NT2/D1 (cell line): ENCODE measurements around the gene FFAR2.
"Not testable (repeated sequence)": the region's sequence is repeated elsewhere in the genome, so short reads cannot be mapped to it uniquely, and the experiment has no call there.

ENCODE experiments used
- DNase-seq: peaks from one replicate; pipeline ENCODE4 v3.0.0-alpha.2; 2011; ENCODE audit warnings: low read depth, low spot score
- H3K27me3 ChIP-seq: 2 replicates; pipeline ENCODE4 v1.6.0; 2011; ENCODE audit warnings: mild to moderate bottlenecking; ENCODE audit not compliant: insufficient read length, insufficient read depth
- H3K36me3 ChIP-seq: 2 replicates; pipeline ENCODE4 v1.6.1; 2011; ENCODE audit warnings: mild to moderate bottlenecking, low read length, mixed read lengths; ENCODE audit not compliant: insufficient read depth, insufficient read length
- H3K4me1 ChIP-seq: 2 replicates; pipeline ENCODE4 v1.5.1; 2011; ENCODE audit not compliant: insufficient read depth, insufficient read length
- H3K4me3 ChIP-seq: 2 replicates; pipeline ENCODE4 v1.5.1; 2011; ENCODE audit warnings: low read depth; ENCODE audit not compliant: insufficient read length
- H3K9ac ChIP-seq: 2 replicates; pipeline ENCODE4 v1.6.0; 2011; ENCODE audit warnings: low read depth; ENCODE audit not compliant: insufficient read length
- H3K9me3 ChIP-seq: 2 replicates; pipeline ENCODE4 v1.5.1; 2011; ENCODE audit warnings: mild to moderate bottlenecking, low read length; ENCODE audit not compliant: insufficient read depth
- SUZ12 ChIP-seq: IDR thresholded peaks from 2 replicates; pipeline ENCODE4 v1.6.1; 2011; ENCODE audit not compliant: insufficient read length, insufficient read depth; ENCODE audit errors: extremely low read depth
- YY1 ChIP-seq: IDR thresholded peaks from 2 replicates; pipeline ENCODE4 v1.6.1; 2011; ENCODE audit not compliant: insufficient read length, insufficient read depth
- ZNF274 ChIP-seq: IDR thresholded peaks from 2 replicates; pipeline ENCODE4 v1.6.1; 2011; ENCODE audit warnings: mild to moderate bottlenecking, low read depth, low read length

Gene FFAR2

DNA sequence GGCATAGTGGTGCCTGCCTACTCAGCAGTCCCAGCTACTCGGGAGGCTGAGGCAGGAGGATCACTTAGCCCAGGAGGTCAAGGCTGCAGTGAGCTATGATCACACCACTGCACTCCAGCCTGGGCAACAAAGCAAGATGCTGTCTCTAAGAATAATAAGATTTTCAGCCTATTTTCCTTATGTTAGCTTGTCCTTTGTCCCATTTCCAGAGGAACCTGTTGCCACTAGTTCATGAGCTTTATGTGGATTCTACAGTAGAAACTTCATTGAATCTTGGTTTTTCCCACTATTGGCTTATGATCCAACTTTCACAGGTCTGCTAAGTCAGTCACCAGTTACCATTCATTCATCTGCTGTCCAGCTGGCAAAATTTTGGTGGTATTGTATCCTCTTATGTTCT lies 18.2 kb downstream of the FFAR2 start:
- no peaks in the 10 kb centered on the region for H3K4me1 ChIP-seq
- no peaks in the 10 kb centered on the region for H3K36me3 ChIP-seq
- no peak overlapping the region for H3K9ac ChIP-seq
- TF ChIP-seq ZNF274, result no peak
- no peak for TF ChIP-seq SUZ12
- TF ChIP-seq YY1, result no peak
- no peaks in the 10 kb centered on the region for H3K9me3 ChIP-seq
- H3K4me3 ChIP-seq, result no peak overlapping the region
- DNase-seq, result no peak
- no peaks in the 10 kb centered on the region for H3K27me3 ChIP-seq

DNA sequence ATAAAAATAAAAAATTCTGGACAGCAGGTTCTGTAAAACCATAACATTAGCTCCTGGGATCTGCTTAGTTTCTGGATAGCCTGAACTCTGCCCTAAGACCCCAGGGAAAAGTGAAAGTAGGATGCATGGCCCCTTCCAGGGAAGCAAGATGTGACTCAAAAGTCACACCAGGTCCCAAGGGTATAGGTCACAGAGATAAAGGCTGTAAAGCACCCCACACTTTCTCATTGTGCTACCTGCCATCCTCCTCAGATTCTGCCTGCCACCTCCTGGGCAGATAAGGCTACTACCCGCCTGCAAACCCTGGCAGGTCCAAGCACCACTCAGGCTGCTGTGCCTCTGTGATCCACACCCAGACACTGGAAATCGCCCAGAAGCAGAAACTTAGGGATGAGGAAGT lies 20.6 kb downstream of the FFAR2 start:
- H3K36me3 ChIP-seq, result no peaks in the 10 kb centered on the region
- H3K9ac ChIP-seq, result no peak overlapping the region
- H3K27me3 ChIP-seq, result no peaks in the 10 kb centered on the region
- no peak for TF ChIP-seq ZNF274
- TF ChIP-seq YY1, result no peak
- no peak for TF ChIP-seq SUZ12
- DNase-seq, result peak; percentile 8
- H3K9me3 ChIP-seq, result no peaks in the 10 kb centered on the region
- no peak overlapping the region for H3K4me3 ChIP-seq
- no peaks in the 10 kb centered on the region for H3K4me1 ChIP-seq

DNA sequence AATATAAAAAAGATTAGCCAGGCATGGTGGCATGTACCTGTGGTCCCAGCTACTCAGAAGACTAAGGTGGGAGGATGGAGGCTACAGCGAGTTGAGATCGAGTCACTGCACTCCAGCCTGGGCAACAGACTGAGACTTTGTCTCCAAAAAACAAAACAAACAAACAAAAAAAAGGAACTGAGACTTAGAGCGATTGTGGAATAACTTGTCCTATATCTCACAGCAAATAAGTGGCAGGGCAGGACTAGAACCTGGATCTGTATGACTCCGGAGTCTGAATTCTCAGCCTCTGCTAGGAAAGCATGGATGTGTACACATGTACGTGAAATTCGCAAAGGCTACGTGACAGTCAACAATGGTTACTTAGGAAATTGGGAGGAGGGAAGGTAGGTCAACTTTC lies 22.1 kb downstream of the FFAR2 start:
- Histone ChIP-seq H3K27me3 (no peaks in the 10 kb centered on the region), H3K4me1 (no peaks in the 10 kb centered on the region), H3K9ac (no peak overlapping the region), H3K36me3 (no peaks in the 10 kb centered on the region), H3K4me3 (no peak overlapping the region), H3K9me3 (no peaks in the 10 kb centered on the region)
- no peak for DNase-seq
- TF ChIP-seq SUZ12, result no peak
- no peak for TF ChIP-seq YY1
- no peak for TF ChIP-seq ZNF274

DNA sequence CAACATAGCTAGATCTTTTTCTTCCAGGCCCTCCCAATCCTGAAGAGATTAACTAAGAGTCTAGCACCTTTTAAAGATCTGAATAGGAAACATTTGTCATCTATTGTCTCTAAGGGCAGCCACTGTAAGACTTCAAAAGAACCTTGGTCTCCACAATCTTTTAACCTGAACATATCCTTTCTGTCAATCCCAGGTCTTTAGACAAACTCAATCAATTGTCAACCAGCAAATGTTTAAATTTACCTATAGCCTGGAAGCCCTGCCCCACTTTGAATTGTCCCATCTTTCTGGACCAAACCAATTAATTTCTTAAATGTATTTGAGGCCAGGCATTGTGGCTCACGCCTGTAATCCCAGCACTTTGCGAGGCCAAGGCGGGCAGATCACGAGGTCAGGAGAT lies 23.0 kb downstream of the FFAR2 start:
- H3K36me3 ChIP-seq, H3K4me1 ChIP-seq, H3K27me3 ChIP-seq, H3K4me3 ChIP-seq, H3K9ac ChIP-seq, DNase-seq, H3K9me3 ChIP-seq: not testable (repeated sequence)

DNA sequence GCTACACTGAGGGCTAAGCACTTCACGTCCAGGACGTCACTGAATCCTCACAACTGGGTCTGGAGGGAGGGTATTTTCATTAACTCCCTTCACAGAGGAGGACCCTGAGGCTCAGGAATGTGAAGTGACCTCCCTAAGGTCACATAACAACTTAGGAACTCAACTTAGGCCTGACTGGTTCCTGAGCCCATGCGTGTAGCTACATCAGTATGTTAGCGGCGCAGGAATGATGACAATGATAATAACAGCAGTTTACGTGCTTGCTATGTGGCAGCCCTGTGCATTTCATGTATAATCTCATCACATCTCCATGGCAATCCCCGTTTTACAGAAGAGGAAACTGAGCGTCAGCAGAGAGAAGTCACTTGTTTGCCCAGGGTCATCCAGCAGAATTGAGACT lies 23.9 kb downstream of the FFAR2 start:
- TF ChIP-seq SUZ12 (no peak), YY1 (no peak)
- no peaks in the 10 kb centered on the region for H3K27me3 ChIP-seq
- H3K9ac ChIP-seq, result no peak overlapping the region
- DNase-seq, result no peak
- H3K9me3 ChIP-seq, result no peaks in the 10 kb centered on the region
- H3K4me3 ChIP-seq, result no peak overlapping the region
- H3K36me3 ChIP-seq, result no peaks in the 10 kb centered on the region
- H3K4me1 ChIP-seq, result peaks cover 2% of the 10 kb centered on the region

DNA sequence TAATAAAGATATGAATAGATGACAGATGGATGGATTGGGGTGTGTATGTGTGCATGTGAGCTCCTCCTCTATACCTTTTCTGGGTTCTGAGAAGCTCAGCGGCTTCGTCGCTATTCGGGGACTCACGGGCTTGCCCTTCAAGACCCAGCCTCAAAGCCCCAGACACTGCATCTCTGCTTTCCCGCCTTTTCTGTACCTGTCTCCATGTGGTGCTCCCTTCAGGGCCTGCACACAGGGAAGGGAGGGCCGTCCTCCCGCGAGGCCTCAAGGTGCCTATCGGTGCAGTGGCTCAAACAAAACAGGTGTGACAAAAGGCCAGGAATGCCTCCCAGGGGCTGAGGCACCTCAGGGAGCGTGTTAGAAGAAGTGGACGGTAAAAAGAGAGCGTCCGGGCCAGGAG lies 26.0 kb downstream of the FFAR2 start:
- H3K27me3 ChIP-seq, result no peaks in the 10 kb centered on the region
- DNase-seq, result no peak
- no peaks in the 10 kb centered on the region for H3K36me3 ChIP-seq
- TF ChIP-seq ZNF274, result no peak
- no peak overlapping the region for H3K9ac ChIP-seq
- H3K4me3 ChIP-seq, result no peak overlapping the region
- H3K9me3 ChIP-seq, result no peaks in the 10 kb centered on the region
- H3K4me1 ChIP-seq, result peaks cover 2% of the 10 kb centered on the region

DNA sequence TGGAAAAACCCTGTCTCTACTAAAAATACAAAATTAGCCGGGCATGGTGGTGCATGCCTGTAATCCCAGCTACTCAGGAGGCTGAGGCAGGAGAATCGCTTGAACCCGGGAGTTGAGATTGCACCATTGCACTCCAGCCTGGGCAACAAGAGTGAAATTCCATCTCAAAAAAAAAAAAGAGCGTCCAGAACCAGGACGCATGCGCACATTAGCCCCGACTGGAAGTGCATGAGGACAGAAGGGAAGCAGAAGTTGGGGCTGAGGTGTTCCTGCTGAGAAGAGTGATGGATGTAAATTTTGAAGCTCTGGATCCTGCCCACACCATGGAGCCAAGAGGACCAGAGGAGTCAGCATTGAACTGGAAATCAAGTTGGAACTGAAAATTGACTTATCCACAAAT lies 26.5 kb downstream of the FFAR2 start:
- not testable (repeated sequence) for DNase-seq, H3K9me3 ChIP-seq, H3K9ac ChIP-seq, H3K4me1 ChIP-seq, H3K27me3 ChIP-seq, H3K4me3 ChIP-seq, H3K36me3 ChIP-seq

DNA sequence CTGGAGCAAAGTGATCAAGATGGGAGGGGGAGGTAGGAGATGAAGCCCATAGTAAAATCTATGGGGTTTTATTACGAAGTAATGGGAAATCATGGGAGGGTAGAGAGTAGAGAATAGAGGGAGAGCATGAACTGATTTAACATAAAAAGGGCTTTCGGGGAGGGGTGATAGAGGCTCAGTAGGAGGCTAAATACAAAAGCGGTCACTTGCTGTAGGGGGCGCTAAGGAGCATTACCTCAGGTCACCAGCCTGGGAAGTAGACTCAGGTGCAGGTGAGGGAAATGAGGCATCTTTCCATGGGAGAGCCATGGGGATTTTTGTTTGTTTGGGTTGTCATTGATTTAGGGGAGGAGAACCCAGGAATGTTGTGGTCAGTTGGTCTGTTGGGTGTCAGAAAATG lies 28.1 kb downstream of the FFAR2 start:
- peaks cover 2% of the 10 kb centered on the region for H3K4me1 ChIP-seq
- TF ChIP-seq SUZ12 (no peak), YY1 (no peak), ZNF274 (no peak)
- H3K4me3 ChIP-seq, result no peak overlapping the region
- H3K9ac ChIP-seq, result no peak overlapping the region
- H3K27me3 ChIP-seq, result no peaks in the 10 kb centered on the region
- H3K9me3 ChIP-seq, result no peaks in the 10 kb centered on the region
- DNase-seq, result no peak
- no peaks in the 10 kb centered on the region for H3K36me3 ChIP-seq
